NOMO-1 (cell line): Measurements from ENCODE around the gene CRADD.
"Not testable (repeated sequence)": the region's sequence is repeated elsewhere in the genome, so short reads cannot be mapped to it uniquely, and the experiment has no call there.

ENCODE experiments used
- DNase-seq, 2 experiments: peaks; one replicate each; lab custom pipeline; 2025; ENCODE audit not compliant: unreplicated experiment in 2 of 2; lab: John Stamatoyannopoulos, UW

The CRADD gene

DNA sequence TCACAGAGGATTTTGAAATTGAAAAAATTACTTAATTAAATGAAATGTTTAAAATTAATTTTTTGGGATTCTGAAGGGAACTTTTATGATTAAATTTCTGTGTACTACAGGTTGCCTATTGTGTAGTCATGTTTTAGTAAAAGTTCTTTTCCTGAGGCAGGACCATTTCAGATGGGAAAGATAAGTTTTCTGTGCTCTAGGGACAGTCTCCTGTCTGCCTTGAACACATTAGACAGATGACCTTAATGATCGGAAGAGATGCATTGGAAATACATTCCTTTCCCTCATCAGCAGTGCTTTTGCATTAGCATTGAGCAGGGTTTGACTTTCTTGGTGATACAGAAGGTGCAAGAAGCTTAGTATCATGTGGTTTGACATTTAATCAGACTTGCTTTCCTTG lies 28.1 kb downstream of the CRADD start:
- no peak for DNase-seq

DNA sequence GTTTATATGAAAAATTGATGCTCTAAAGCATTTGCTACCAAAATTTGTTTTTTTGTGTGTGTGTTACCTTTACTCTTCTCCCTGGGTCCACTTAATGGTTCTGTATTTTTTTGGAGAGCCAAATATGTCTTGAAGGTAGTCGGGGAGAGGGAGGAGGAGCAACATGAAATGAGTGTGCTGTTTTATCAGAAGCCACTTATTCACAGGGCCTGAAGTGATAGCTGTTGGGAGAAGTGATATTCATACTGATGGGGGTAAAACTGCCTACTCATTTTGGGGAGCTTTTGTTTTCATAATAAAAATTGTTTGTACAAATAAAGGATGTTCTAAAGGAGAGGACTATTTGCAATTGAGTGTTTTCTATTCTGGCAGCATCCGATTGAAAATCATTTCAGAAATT lies 29.2 kb downstream of the CRADD start:
- no peak for DNase-seq

DNA sequence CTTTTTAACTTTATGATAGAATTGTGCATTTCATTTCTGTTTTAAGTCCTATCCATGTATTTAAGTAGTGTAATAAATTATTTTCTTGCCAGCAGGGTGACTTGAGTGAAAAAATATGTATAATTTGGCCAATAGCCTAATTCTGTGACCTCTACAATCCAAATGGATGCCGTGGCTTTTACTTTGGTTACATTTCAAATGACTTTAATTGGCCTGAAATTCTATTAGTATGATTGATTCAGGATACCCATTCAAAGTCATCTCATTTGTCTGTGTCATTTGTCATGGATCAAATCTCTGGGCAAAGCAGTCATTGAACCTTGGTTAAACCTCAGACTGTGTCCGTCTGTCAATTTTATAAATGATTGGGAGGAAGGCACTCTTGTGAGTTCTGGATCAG lies 29.6 kb downstream of the CRADD start:
- no peak for DNase-seq

DNA sequence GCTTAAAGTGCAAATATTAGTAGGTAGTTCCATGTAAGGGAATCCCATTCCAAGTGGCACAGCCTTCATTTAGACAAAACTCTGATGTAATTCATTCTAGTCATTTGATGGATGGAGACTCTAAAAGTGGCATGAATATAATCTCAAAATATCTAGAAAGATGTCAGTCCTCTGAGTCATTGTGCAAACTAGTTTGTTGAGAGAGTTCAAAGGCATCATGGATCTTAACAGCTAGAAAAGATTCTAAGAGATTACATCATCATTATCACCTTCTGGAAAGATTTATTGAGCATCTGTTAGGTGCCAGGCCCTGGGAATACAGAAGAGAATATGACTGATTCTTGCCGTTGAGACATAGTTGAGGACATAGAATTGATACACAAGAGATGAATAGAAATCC lies 30.7 kb downstream of the CRADD start:
- DNase-seq = no peak

DNA sequence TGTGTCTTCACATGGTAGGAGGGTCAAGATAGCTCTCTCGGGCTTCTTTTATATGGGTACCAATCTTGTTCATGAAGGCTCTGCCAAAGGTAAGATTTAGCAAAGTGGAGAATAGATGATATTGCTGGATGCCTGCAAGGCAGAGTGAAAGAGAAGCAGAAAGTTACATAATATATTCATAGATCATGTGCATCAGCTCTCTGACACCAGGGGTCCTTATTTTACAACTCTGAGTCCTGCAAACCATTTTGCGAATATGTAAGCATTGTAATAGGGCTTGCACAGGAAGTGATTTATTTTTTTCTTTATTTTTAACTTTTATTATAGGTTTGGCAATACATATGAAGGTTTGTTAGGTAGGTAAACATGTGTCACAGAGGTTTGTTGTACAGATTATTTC lies 31.8 kb downstream of the CRADD start:
- DNase-seq = peak in 1 of 2 experiments; percentile 18

DNA sequence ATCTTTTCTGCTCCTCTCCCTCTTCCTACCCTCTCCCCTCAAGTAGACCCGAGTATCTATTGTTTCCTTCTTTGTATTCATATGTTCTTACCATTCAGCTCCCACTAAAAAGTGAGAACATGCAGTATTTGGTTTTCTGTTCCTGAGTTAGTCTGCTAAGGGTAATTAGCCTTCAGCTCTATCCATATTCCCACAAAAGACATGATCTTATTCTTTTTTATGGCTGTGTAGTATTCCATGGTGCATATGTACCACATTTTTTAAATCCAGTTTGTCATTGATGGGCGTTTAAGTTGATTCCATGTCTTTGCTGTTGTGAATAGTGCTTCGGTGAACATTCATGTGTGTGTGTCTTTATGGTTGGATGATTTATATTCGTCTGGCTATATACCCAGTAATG lies 32.2 kb downstream of the CRADD start:
- no peak for DNase-seq

DNA sequence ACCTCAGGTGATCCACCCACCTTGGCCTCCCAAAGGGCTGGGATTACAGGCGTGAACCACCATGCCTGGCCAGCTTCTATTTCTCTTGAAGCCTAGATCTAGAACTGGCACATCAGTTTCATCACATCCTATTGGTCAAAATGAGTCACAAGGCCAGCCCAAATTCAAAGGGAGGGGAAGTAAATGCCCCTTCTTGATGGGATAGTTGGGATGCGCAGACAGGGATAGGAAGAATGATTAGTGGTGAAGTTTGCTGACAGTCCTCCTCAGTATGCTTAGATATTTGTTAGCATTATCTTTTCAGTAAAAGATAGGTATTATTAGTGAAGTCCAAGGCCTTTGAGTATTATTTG lies 33.4 kb downstream of the CRADD start:
- DNase-seq = no peak

DNA sequence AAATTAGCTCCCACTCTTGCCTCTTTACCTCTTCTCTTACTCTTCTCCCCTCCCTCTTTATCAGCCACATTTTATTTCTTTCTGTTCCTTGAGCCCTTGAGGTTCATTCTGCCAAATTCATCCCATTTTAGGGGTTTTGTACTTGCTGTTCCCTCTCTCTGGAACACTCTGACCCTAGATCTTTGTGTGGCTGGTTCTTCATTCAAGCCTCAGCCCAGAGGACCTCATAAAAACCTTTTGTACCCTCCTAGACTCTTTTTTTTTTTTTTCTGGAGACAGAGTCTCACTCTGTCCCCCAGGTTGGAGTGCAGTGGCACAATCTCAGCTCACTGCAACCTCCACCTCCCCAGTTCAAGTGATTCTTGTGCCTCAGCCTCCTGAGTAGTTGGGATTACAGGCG lies 34.3 kb downstream of the CRADD start:
- not testable (repeated sequence) for DNase-seq

DNA sequence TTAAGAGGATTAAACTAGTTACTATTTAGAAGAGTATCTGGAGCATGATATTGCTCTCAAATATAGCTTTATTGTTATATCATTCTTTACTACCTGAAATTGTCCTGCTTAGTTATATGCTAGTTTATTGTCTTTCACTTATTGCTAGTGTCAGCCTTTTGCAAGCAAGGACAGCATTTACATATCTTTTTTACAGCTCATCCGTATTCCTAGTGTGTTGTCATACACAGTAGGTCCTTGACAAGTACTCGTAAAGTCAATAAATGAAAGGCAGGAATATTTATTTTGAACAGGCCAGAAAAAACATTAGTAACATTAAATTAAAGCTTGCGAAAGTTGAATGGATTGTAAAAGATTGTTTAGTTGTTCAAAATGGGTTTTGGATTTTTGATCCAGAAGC lies 35.0 kb downstream of the CRADD start:
- DNase-seq = no peak

DNA sequence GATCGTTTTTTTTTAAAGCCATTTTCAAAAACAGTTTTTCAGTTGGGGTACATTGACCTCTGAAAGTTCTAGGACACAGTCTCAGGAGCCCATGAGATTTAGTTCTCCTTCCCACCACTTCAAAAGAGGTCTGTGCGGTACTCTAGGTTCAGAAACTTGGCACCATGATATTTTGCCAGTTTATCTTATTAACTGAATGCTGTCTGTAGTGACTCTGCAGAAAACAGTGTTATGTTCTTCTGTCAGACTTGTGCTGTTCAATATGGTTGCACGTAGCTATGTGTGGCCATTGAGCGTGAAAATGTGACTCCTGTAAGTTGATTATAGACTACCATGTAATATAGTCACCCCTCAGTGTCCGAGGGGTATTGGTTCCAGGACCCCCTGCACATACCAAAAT lies 35.9 kb downstream of the CRADD start:
- DNase-seq = no peak

DNA sequence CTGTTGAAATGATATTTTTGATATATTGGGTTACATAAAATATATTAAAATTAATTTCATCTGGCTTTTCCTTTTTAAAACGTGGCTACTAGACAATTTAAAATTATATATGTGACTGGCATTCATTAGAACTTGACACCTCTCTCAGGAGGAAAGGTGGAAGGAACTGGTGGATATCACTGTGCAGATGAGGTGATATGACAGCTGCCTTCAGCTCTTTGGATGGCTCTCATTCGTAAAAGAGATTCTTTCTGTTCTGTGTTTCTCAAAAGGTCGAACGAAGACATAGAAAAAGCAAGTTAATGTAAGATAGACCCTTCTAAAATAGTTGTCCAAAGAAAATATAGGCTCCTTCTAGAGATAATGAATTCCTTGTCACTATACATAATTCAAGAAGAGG lies 36.6 kb downstream of the CRADD start:
- DNase-seq = no peak

DNA sequence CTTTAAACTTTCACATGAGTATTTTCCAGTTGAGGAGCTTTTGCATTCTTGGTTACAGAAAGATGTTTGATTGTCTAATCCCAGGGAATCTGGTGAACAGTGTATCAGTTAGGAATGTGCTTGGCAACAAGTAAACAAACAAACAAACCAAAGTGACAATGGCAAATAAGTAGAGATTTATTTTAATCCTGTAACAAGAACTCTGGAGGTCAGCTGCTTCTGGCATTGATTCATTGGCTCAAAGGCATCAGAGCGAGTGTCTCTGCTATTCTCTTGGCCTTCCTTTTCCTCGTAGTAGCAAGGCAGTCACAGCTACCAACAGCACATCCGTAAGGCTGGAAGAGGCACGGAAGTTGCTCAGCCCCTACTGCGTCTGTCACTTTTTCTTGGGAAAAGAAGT lies 37.2 kb downstream of the CRADD start:
- no peak for DNase-seq

DNA sequence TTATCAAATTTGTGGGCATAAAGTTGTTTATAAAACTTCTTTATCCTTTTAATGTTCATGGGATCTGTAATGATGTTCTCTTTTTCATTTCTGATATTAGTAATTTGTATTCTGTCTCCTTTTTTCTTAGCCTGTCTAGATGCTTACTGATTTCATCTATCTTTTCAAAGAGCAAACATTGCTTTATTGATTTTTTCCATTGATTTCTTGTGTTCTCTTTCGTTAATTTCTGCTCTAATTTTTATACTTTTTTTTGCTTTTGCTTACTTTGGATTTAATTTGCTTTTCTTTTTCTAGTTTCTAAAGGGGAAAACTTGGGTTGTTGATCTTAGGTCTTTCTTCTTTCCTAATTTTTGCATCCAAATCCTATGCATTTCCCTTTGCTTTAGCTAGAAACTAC lies 42.5 kb downstream of the CRADD start:
- no peak for DNase-seq

DNA sequence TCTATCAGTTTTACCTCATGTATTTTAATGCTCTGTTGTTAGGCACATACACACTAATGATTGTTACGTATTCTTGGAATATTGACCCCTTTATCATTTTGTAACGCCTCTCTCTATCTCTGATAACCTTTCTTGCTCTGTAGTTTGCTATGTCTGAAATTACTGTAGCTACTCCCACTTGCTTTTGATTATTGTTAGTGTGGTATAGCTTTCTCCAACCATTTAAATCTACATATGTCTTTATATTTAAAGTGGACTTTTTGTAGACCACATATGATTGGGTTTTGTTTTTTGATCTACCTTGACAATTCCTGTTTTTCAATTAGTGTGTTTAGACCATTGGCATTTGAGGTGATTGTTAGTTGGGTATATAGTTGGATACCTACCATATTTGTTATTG lies 43.4 kb downstream of the CRADD start:
- DNase-seq = no peak

DNA sequence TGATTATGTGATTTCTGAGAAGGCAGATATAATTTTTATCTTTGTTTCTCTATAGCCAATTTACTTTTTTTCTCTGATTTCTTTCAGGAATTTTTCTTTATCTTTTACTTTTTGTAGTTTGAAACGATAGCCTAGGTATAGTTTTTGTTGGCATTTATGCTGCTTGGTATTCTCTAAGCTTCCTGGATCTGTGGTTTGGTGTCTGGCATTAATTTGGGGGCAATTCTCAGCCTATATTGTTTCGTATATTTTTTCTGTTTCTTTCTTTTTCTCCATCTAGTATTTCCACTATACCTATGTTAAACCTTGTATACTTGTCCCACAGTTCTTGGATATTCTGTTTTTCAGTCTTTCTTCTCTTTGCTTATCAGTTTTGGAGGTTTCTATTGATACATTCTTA lies 45.0 kb downstream of the CRADD start:
- no peak for DNase-seq

DNA sequence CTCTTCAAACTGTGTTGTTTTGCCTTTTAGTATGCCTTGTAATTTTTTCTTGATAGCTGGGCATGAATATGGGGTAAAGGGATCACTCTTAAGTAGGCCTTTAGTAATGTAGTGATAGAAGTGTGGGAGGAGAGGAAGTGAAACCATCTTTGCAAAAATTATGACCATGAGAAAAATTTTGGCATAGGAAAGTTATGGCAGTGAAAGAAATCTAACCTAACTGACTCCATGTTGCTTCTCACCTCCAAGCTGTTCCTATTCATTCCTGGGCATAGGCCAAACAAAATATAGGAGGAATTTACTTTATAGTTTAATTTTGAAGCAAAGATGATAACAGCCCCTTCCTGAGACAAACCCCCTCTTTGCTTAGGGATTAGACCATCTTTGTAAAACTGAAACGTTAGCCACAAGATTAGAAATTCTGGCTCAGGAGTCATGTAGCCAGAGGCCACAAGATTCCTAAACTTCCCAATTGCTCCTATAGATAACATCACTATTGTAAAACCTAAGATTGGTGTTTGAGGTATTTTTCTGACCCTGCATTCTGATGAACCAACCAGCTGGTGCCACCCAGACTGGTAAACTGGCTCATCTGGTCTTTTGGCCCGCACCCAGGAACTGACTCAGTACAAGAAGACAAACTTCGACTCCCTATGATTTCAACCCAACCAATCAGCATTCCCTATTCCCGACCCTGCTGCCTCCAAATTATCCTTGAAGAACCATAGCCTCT lies 45.8 kb downstream of the CRADD start:
- DNase-seq = peak; percentile 34 to 51

DNA sequence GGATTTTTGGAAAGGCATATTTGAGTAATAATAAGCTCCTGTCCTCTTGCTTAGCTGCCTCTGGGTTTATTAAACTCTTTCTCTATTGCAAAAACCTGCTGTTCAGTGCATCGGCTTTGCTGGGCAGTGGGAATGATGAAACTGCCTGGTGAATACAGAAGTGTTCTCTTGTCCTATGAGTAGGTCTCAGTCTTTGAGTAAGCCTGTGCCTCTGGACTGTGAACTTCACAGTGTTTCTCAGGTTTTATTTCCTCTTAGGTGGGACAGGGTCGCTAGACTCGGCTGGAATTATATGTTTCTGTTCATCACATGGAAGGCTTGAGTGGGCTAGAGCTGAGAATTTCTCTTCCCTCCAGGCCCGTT lies 46.4 kb downstream of the CRADD start:
- peak in 1 of 2 experiments; percentile 31 for DNase-seq

DNA sequence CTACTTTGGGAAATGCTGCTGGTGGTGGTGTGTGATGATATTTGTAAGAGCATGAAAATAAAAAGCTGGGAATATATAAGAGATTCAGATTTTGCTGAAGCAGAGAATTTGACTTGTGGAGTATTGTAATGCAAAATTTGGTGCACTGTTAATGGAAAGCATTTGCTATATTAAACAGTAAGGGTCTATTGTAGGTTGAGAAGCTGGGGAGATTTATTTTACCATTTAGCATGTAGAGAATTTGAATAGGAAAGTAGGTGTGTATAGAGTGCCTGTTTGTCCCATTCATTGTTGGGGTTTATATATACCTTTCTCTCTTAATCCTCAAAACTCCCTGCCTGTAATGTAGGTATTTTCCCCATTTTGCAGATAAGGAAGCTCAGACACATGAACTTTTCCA lies 48.4 kb downstream of the CRADD start:
- no peak for DNase-seq

DNA sequence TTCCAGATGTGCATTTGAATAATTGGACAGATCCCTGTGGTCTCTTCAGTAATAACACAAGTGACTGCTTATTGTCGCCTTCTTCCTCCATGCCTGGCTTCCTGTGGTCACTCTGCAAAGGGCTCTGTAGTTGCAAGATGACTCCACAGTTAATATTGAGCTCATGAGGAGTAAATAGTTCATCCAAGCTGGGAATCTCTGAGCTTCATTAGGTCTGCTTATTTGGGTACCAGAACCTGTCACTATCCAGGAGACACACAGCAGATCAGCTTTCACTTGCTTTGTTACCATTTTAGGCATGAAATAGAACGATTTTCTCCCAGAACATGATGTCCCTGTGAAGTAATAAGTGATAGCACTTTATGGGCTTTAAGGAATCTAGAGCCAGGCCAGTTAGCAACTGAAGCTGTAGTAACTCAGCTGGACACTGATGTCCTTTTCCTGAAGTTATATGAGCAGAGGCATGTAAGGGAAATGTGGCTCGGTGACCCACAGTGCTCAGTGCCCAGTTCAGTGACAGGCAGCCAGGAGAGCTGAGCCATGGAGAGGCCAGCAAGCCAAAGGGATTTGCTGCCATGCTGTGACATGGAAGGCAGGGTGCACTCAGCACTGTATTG lies 50.1 kb downstream of the CRADD start:
- peak in 1 of 2 experiments; percentile 39 for DNase-seq

DNA sequence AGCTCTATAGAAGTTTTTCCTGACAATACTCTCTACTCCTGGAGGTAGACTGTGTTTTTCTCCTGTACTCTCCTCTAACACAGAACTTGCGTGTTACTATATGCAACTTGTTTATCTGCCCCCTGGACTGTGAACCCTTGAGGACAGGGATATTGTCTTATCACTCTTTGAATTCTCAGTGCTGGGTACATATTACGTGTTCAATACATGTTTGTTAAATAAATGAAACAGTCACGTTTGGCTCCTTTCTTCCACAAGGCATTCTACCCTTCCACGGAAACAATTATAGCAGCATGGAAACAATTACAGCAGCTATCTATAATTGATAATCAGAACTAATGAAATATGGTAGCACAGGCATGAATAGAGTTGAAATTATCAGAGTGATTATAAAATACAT lies 50.7 kb downstream of the CRADD start:
- no peak for DNase-seq

DNA sequence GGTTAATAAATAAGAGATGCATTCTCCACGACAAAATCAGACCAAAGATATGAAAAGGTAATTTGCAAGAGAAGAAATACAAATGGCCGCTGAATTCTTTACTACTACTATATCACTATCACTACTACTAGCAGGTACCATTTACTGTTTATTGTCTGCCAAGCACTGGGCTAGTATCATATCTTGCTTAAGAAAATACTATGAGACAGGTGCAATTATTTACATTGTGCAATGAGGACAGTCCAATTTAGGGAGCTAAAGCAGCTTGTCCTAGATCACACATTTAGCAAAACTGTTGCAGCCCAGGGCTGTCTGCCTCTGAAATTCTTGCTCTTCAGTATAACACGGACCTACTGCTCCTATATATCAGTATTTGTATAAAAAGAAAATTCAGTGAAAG lies 52.8 kb downstream of the CRADD start:
- DNase-seq = peak in 1 of 2 experiments; percentile 39

DNA sequence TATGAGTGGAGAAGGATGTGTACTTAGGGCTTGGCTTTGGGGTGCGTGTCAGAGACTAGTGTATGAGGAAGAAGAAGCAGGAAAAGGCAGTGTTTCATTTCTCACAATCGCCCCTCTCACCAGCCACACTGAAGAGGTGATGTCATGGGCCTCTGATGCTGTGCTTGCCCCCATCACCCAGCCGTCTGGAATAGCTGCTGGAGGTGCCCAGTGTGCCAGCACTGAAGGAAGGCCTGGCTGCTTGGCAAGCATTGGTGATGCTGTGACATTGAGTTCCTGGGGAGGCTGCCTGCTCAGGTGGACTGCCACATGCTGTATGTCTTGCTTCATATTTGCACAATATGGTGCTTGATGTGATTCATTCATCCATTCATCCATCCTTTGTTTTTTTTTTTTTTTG lies 56.2 kb downstream of the CRADD start:
- peak; percentile 37 to 76 for DNase-seq

DNA sequence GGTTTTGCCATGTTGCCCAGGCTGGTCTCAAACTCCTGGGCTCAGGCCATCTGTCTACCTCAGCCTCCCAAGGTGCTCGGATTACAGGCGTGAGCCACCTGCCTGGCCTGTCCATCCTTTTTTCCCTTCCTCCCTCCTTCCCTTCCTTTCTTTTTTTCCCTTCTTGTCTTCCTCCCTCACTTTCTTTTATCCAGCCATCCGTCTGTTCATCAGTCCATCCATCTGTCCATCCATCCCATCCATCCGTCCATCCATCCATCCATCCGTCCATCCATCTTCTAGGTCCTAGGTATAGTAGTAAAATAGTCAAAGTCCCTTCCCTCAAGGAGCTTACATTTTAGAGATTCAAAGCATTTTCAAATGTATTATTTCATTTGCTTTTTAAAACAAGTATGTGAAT lies 56.8 kb downstream of the CRADD start:
- DNase-seq = no peak
